Thoracic aorta (tissue), 2 donors: ENCODE measurements around the gene ZCCHC2. TPM values are rescaled to one million over a fixed set of nuclear protein-coding genes. Genes with fewer than 3 reads are reported as not detected.

Source experiments
- ATAC-seq: fragments of 150-250 bp; one replicate; pipeline ENCODE4 v1.8.0; 2017; ENCODE audit warnings: low read depth; ENCODE audit not compliant: insufficient number of reproducible peaks, low FRiP score
- DNase-seq: peaks from one replicate; pipeline ENCODE4 v3.0.0-alpha.2; 2020; ENCODE audit warnings: low spot score
- H3K27ac ChIP-seq, 2 donors: fragments of 200-600 bp; sonication (generic); 1 replicate in 1 of 2; 2 replicates in 1 of 2; pipeline ENCODE4 v1.5.1; 2016; ENCODE audit warnings: mild to moderate bottlenecking in 2 of 2, moderate library complexity in 2 of 2
- H3K27me3 ChIP-seq: fragments of 200-600 bp; sonication (generic); replicated peaks from 2 replicates; pipeline ENCODE4 v1.6.0; 2016; ENCODE audit warnings: mild to moderate bottlenecking; ENCODE audit not compliant: insufficient read depth
- H3K36me3 ChIP-seq: fragments of 200-600 bp; sonication (generic); one replicate; pipeline ENCODE4 v1.5.1; 2016
- H3K4me1 ChIP-seq, 2 donors: fragments of 200-600 bp; sonication (generic); 1 replicate in 1 of 2; 2 replicates in 1 of 2; pipeline versions ENCODE4 v1.5.1 to v1.6.0; 2016; ENCODE audit warnings: low read depth in 2 of 2, mild to moderate bottlenecking in 1 of 2; ENCODE audit not compliant: control insufficient read depth in 1 of 2
- H3K4me3 ChIP-seq: fragments of 200-600 bp; sonication (generic); 2 replicates; pipeline ENCODE4 v1.5.1; 2016; ENCODE audit warnings: mild to moderate bottlenecking
- H3K9me3 ChIP-seq: fragments of 200-600 bp; sonication (generic); 2 replicates; pipeline ENCODE4 v1.5.1; 2016
- CTCF ChIP-seq: fragments of 200-600 bp; sonication (generic); IDR thresholded peaks from one replicate; pipeline ENCODE4 v1.5.1; 2019; ENCODE audit warnings: antibody characterized with exemption
- total RNA-seq, 2 donors: library from RNA; depleted of rRNA; stranded (reverse); fragments of >200 nt; gene quantifications; one replicate each; pipeline versions ENCODE4 v1.1.0 to v1.2.3, GENCODE V29; 2016

Gene ZCCHC2
- total RNA-seq, 2 donors from 2014 or later: 33.9 to 38.7 TPM

GRCh38 chr18:62569081-62569655, 46.3 kb downstream of the ZCCHC2 start:
- H3K27me3 ChIP-seq: no peaks in the 10 kb centered on the region
- ATAC-seq (no peak), DNase-seq (no peak)
- no peaks in the 10 kb centered on the region for H3K9me3 ChIP-seq
- no peak overlapping the region for H3K27ac ChIP-seq
- H3K36me3 ChIP-seq: peaks cover 8% of the 10 kb centered on the region
- H3K4me1 ChIP-seq: no peaks in the 10 kb centered on the region
- no peak for TF ChIP-seq CTCF
- H3K4me3 ChIP-seq: no peak overlapping the region

- no peak overlapping the region for H3K4me3 ChIP-seq
- no peaks in the 10 kb centered on the region for H3K9me3 ChIP-seq
- no peak overlapping the region for H3K27ac ChIP-seq
- TF ChIP-seq CTCF: no peak
- ATAC-seq (no peak), DNase-seq (no peak)
- peaks cover 11% of the 10 kb centered on the region for H3K36me3 ChIP-seq
- no peaks in the 10 kb centered on the region for H3K27me3 ChIP-seq
- no peaks in the 10 kb centered on the region for H3K4me1 ChIP-seq
Observed at GRCh38 chr18:62571037-62571436, 48.2 kb downstream of the ZCCHC2 start.

- ATAC-seq (no peak), DNase-seq (no peak)
- Histone ChIP-seq H3K27ac (no peak overlapping the region), H3K9me3 (no peaks in the 10 kb centered on the region), H3K4me3 (no peak overlapping the region), H3K4me1 (no peaks in the 10 kb centered on the region), H3K27me3 (no peaks in the 10 kb centered on the region), H3K36me3 (peaks cover 11% of the 10 kb centered on the region)
- TF ChIP-seq CTCF: no peak
Observed at GRCh38 chr18:62571648-62572047, 48.8 kb downstream of the ZCCHC2 start.

GRCh38 chr18:62572456-62572855, 49.6 kb downstream of the ZCCHC2 start:
- H3K9me3 ChIP-seq: no peaks in the 10 kb centered on the region
- no peak for DNase-seq
- no peak for ATAC-seq
- TF ChIP-seq CTCF: no peak
- H3K36me3 ChIP-seq: peaks cover 11% of the 10 kb centered on the region
- no peak overlapping the region for H3K27ac ChIP-seq
- no peaks in the 10 kb centered on the region for H3K4me1 ChIP-seq
- no peaks in the 10 kb centered on the region for H3K27me3 ChIP-seq
- H3K4me3 ChIP-seq: no peak overlapping the region

- ATAC-seq (no peak), DNase-seq (no peak)
- H3K27ac ChIP-seq: no peak overlapping the region
- TF ChIP-seq CTCF: no peak
- H3K4me1 ChIP-seq: peaks cover 0 to 6% of the 10 kb centered on the region in 2 donors
- no peaks in the 10 kb centered on the region for H3K27me3 ChIP-seq
- no peak overlapping the region for H3K4me3 ChIP-seq
- H3K9me3 ChIP-seq: no peaks in the 10 kb centered on the region
- peaks cover 11% of the 10 kb centered on the region for H3K36me3 ChIP-seq
Observed at GRCh38 chr18:62574776-62575175, 52.0 kb downstream of the ZCCHC2 start.
